HTERT RPE-1 (cell line): ENCODE results near the gene HOXD4.

Source experiments
- in situ Hi-C: fragments of 300-500 bp; cut with MboI; formaldehyde crosslinking; loops from 4 replicates; pipeline ENCODE4 v1.14.3; 2020; ENCODE audit warnings: low sequenced_read_pairs

The HOXD4 gene

DNA sequence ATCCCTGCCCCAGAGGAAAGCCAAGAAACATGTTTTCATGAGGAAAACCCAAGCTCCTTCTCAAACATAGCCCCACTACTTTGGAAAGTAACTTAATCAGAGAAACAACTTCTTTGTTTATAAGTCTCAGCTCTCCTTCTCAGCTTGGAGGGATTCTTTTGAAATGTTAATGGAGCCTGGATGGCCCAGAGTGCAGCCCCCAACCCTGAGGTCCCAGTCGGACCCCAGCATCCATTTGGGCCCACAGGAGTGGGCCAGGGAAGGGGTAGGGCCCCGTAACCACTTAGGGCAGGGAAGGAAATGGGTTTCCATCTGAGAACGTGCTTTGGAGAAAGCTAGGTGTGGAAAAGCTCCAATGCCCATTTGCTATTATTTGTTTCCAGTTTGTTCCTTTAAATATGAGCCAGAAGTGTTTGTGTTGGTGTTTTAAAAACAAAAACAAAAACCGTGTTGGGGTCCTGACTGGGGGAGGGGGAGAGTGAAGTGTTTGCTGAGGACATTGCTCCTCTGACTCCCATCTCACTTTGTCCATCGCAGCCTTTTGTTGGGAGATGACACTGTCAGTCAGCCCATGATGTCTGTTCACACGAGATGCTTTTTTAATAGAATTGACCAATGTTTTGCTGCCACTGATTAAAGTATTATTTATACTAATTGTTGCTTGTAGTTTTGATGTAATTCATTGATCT is 4.2 kb downstream of the HOXD4 start:
- in situ Hi-C loops, result no loop called here

DNA sequence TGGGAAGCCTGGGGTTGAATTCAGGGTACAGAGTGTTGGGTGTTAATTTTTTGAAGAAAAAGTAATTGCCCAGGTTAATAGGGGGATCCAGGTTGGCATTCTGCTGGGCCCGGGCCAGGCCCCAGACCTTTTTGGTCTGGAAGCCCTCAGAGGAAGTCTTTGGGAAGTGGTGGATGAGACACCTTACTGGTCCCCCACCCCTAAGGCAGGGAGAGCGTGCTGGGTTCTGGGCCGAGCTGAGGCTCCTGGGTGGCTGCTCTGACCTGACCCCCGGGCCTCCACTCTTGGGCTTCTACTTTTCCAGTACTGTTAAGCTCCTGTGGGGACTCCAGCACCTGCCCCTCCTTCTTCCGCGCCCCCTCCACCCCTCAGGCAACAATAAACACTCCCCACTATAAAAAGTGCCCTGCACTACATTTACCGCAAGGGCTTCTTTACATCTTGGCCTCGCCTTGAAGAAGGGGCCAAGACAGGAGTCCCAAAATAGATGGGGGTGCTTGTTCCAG is 5.0 kb downstream of the HOXD4 start:
- in situ Hi-C loops, result no loop called here

DNA sequence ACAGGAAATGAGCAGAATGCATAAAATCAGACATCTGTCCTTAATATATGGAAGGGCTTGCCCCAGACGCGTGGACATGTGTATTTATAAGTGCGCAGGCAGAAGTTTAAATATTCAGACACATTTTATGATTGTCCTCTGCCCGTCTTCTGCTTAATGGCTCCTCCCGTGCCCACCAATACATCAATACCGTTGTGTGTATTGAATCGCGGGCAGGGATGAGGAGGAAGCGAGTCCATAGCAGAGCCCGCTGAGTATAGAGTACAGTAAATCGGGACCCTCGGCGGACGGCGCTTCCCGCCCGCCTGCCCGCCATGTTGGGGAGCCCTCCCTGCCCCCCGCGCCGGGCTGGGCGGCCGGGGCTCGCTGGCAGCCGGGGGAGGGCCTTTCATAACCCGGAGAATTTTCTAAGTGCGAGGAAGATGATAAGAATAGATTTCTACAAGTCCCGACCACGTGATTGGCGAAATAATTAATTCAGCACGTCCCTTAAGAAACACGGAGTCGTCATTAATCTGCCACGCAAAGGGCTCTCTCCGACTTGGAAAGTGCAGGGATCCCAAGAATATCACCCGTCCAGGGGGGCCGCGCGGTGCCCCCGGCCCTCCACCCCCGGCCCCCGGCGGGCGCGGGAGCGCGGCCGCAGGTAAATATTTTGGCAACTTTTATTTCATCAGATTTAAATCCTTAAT is 5.6 kb downstream of the HOXD4 start, which contains the start of gene HOXD3:
TSS of gene HOXD3 (plus strand) at position 501 of the 692 bp plus-strand sequence. CDS start 11,808 bp downstream, outside the sequence.
- in situ Hi-C loops, result no loop called here

DNA sequence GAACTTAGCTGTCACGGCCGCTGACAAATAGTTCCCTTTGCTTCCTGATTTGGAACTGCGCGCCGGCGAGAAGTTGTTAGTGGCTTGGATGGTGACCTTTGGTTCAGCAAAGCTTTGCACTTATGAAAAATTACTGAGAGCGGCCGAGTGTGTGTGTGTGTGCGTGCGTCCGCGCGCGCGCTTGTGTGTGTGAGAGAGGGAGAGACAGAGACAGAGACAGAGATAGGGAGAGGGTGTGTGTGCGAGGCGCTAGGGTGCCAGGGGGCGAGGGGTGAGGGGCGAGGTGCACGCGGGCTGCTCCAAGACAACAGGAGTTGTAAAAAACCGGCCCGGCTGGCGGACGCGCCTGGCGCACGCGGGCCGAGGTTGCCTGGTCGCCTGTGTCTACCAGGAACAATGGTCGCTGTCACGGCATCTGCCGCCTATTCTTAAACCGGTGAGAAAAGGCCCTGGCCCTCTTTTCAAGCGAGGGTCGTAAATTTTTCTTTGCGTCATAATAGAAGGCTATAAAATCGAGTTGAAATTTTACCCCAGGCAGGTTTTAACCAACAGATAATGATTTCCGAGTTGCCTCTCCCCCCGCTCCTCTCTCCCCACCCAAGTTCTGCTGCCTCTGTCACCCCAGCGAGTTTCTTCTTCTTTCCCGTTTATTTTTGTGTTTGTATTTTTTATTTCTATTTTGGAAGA is 6.3 kb downstream of the HOXD4 start:
- in situ Hi-C loops, result no loop called here

DNA sequence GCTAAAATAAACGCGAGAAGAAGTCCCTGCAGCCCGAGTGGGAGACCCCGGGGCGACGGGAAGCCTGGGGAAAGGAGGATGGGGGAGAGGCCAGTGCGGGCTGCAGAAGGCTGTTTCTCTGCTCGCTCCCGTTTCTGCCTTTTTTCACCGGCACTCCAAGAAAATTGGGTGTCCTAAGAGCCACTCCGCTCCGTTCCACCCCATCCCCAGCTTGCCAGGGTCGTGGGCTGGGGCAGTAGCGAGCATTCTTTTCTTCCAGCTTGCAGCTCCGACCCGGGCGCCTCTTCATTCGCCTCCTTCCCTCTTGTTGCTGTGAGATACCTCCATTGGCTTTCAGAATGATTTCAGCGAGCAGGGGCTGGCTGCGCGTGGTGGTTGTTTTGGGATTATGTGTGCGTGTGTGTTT is 6.8 kb downstream of the HOXD4 start:
- in situ Hi-C loops, result no loop called here

DNA sequence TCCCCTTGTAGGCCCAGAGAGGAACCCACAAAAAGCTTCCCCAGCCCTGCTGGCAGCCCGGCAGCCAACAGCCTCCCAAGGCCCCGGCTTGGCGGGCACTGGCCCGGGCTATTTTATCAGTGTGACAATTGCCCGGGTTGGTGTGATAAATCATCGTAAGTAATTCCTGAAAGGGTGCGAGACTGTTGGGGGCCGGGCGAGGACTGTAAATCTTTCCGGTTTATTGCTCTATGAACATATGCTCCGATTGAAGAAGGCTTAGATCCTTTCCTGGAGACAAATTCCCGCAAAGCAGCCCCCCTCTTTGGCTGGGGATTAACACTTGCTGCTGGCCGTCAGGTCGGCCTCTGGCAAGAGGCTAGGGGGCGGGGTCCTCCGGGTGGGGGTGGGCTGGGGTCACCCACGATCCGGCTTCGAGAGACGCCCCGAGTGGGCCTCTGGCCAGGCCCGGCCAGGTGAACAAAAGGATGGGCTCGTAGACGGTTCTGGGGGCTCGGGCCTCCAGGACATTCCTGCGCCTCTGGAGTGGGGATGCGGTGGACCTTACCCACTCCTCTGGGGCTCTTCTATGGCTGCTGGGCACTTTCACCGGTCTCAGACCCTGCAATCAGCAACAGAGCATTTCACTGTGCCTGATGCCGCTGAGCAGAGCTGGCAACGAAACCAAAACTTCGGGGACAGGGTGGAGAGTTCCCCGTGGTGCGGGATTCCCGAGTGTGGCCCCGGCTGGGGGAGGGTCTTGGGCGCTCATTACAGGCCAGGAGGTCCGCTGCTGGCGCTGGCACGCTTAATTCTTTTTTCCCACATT is 7.7 kb downstream of the HOXD4 start:
- in situ Hi-C loops, result no loop called here

DNA sequence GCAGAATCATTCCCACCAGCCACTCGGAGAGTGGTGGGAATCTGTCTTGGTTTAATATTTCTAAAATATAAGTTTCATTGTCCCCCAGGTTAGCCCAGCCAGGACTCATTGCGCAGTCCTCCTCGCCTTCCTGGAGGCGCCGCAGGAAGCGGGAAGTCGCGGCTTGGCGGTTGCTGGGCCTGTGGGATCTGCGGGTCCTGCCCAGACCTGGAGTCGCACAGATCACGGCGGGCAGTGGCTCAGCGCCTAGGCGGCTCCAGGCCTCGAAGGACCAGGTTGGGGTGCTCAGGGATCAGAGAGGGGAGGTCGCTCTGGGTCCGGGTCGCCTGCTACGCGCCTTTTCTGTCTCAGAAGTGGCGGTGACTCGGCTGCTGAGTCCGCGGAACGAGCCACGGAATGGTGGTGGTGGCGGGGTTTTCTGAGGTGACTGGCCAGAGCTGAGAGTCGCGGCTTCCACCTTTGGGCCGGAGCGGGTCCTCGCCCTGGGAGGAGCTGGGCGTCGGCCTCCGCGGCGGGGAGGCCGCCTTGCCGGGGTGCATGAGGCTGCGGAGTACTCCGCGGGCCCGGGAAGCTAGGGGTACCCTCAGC is 8.4 kb downstream of the HOXD4 start:
- in situ Hi-C loops, result no loop called here

DNA sequence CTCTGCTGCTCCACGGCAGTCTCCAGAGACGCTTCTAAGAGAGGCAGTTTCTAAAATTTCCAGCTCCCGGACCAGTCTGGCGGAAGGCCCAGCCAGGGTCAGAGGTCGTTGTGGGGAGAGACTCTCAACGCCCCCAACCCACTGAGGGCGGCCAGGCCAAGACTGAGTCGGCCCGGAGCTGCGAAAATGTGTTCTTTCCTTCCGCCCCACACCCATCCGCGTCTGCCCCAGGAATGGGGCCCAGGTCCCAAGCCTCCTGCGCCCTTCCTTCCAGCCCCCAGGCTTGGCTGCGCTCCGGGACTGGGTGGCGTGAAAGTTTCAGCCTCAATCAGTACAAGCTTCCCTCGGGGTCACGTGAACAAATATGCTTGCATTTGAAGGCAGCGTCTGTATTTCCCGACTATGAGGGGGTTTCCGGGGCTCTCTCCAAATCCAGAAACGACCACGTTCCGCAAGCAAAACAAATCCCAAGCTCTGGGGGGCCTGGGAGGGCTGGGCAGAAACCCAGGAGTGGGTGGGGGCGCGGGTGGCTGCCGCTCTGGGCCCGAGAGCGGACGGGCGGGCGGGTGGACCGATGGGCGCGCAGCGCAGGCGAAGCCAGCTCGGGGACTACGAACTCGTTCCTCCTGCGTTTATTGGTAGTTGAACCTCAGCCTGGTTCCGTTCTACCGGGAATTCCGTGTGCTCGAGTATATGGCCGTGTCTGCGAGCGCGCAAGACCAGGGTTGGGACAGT is 9.1 kb downstream of the HOXD4 start:
- in situ Hi-C loops, result no loop called here

DNA sequence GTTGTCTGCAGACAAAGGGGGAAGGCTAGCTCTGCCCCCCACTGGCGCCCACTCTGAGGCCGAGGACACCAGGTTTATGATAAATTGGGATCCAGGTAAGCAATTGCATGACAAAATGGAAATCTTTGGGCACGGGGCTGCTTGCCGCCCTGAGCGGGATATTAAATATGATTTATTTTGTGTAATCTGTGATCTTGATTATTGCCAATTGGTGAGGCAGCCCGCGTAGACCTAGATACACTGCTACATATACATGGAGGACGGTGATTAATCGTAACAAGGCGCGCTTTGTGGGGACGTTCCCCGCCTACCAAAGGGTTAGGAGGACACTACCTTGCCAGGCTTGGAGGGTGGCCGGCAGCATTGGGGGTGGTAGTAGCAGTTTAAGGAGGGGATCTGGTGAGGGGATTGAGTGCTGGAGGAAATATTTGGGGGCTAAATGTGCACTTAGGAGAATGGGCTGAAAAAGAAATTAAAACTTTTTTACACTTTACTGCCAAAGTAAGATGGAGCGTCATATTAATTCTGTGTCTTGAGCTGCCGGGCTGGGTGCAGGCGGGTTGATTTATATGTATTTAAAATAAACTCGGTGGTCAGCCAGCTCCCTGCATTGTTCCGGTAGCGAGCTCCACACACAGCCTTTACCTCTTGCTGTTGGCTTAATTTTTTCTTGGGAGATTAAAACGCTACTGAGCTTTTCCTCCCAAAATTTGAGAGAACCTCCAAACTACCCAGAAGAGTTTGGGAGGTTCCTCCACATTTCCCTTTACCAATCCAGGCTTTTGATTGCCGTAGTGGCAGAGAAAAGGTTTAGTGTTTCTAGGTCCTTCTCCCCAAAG is 9.9 kb downstream of the HOXD4 start:
- in situ Hi-C loops, result no loop called here

DNA sequence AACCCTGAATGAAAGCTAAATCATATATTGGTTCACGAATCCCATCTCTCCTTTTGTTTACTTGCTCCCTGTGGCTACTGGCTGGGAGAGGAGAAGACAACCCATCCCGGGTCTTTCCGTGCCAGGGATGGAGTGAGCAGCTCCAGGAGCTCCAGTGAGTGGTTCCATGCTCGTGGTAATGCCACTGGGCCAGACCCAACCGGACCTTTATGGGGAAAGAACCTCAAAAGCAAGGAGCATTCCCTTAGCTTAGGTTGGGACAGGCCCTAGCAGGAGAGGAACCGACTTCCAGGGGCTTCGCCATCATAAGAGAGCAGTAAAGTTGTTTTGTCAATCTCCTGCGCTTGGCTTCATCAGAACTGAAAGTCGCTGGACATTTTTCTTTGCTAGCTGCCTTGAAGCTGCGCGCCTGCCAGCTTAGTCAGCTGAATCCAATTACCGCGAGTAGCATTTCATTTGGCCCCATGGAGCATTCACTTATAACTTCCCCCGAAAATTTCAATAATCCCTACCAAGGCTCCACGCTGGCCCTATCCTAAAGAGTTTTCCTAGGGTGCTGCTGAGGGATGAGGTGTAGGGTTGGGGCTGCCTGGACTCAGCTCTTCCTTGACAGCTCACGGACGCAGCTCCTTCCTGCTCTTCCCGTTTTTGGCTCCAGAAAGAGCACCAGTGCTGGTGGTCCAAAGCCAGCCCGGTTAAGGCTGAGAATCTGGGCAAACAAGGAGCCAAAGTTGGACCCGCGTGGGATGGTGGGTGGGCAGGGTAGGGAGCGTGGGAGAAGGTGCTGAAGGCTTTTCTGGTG is 10.7 kb downstream of the HOXD4 start:
- in situ Hi-C loops, result no loop called here

DNA sequence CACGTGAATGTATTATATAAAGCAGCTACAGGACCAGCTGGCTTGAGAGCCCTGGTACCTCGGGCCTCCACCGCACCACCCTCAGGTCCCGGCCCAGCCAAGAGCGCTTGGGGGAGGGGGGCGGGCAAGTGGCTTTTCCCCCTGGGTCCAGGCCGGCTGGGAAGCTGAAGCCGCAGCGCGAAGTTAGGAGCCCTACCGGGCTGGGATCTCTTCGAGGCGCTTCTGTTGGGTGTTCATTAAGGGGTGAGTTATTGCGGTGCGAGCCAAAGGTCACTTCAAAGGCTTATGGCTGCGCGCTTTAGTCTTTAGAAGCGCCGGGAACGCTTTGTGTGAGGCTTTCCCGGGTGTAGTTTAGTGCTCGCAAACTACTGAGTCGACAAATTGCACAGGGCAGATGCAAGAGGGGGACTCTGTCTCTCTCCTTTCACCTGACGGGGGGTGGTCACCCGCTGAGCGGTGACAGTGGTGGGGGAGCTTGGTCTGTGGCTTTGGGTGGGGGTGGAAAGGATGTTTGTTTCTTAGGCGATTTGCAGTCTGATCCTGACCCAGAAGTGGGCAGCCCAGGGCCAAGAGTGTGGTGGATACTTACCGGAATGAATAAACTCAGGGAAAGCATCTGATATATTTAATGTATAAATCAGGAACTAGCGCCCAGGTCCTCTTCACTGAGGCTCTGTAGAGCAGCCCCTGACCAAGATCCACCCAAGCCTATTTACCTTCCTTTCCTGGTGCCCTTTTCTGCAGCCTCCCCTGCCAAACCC is 11.7 kb downstream of the HOXD4 start:
- in situ Hi-C loops, result no loop called here

DNA sequence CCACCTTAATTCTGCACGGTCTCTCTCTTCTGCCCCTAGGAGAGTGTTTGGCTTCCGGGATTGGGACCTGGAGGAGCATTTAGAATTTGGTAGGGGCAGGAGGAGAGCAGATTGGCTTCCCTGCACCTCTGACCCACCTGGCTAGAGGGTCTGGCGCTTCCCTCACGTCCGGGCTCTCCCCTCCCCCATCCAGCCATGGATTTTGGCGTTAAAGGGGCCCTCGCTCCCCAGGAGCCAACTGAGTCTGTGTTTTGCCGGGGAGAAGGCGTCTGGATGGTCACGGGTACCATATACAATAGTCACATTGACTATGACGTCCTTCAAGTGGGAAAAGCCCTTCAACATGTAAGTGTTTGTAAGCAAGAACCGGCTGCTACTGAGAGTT is 12.3 kb downstream of the HOXD4 start:
- in situ Hi-C loops, result no loop called here

DNA sequence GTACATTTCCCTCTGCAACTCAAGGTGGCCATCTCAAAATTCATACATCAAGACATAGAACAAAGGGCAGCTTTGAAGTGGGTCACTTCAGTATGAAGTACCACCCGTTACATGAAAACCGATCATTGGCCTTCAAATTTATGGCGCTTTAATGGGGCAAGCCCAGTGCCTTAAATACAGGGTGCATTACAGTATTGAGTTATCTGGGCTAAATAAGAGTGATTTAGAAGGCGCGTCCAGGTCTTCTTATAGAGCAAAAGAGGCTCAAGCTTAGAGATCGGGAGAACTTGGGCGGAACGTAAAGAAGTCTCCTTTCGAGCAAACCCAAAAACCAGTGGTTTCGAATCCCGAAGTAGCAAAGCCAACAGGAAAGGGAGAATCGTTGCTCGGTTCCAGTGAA is 12.9 kb downstream of the HOXD4 start:
- in situ Hi-C loops, result no loop called here

DNA sequence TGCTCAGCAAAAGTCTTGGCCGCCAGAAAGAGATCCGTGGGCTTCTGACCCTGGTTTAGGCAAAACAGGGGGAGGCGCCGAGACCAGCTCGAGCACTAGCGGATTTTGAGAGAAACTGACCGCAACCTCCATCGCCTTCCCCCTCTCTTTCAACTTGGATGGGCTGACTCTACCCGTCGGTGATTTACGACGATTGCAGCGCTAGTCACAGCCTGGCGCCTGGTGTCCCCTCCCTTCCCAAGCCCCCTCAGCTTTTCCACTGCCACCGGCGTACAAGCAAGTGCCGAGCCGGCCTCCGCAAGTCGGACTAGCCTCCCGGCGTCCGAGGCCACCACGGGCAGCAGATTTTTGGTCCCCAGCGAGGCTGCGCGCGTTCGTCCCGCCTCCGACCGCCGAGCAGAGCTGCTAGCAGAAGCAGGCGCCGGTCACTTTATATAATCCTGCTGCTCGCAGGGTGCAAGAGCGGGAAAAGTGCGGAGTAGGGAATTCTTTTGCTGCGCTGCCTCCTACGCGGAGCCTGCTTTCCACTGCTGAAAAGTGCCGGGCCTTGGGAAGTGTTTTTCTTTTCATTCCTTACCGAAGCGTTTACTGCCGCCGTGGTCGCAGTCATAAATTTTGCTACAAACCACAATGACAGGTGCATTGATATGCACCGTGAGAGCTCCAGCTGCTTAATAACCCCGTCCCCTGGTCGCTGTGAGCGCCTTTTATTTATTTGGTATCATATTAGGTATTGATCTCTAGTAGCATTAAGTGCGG is 13.4 kb downstream of the HOXD4 start:
- in situ Hi-C loops, result no loop called here

DNA sequence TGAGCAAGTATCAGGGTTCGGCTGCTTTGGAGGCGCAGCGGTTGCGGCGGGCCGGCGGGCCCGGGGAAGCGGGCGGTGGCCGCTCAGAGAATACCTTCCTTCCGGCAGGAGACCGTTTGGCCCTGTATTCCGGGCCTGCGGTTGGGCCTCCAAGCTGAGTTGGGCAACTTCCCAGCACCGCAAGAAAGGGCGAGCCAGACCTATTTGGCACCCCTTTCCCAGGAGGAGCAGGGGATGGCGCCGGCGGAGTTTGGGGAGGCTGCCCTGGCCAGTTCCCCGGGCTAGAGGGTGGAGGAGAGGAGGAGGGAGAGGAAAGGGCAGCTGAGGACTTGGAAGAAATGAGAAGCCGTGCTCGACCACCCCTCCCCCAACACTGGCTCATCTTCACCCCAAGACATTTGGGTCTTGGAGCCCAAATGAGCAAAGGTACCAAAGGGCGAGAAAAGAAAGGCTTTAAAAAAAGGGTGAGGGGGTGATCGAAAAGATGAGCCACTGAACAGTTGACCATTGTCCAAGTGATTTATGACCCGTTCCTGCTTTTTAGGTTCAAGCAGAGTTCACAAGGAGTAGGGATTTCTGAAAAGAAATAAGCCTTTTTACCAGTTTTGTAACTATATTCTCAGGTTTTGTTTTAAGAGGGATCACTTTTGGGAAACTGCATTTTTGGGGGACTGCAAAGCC is 14.2 kb downstream of the HOXD4 start:
- in situ Hi-C loops, result no loop called here

DNA sequence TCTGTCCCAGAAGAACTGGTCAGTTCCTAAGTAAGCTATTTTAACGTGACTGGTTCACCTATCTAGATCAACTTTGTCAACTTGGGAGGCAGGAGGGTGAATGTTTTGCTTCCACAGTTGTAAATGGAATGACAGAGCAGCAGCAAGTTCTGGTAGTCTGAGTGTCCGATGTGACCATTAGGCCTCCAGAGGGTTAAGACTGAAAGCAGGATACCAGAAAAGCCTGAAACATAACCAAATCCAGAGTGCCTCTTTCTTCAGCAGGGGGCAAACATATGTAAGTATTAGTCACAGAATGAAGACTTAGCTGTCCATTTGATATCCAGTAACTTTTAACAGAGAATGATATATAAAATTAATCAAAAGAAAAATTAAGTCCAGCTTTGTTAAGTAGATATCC is 14.9 kb downstream of the HOXD4 start:
- in situ Hi-C loops, result no loop called here
